Measurements from ENCODE around the gene SWT1.

The SWT1 gene

DNA sequence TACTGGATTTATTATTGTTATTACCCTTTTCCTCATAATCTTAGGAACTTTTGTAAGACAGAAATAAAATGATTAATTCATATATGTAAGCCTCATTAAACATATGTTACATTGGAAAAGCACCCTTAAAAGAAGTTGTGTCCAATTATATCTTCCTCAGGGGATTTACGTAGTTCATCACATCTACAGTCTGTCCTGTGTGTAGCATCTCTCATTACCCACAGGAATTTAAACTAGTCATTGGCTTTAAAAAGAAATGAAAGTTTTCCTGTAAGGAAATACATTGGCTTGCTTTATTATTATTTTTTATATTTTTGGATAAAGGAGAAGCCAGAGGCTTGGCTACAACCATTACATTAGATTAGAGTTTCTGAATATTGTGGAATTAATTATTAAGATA is 56.1 kb downstream of the SWT1 start:
- H2AFZ ChIP-seq (ENCODE audit: low read length) = no peak overlapping the region
- H3F3A ChIP-seq (ENCODE audit: insufficient read depth, low read length) = no peaks in the 10 kb centered on the region
- H3K27ac ChIP-seq (ENCODE audit: low read depth, low read length, poor library complexity, severe bottlenecking) = no peak overlapping the region
- H3K4me3 ChIP-seq (ENCODE audit: low read depth, low read length, poor library complexity, severe bottlenecking) = no peak overlapping the region
- H4K20me1 ChIP-seq (ENCODE audit: insufficient read depth, low read length) = no peaks in the 10 kb centered on the region
- no peaks in the 10 kb centered on the region for H3K79me2 ChIP-seq (ENCODE audit: insufficient read depth, low read length)
- no peak for TF ChIP-seq EZH2 (IDR thresholded peaks at IDR 0.05; ENCODE audit: borderline replicate concordance, low read length)
- TF ChIP-seq, protein P1, sequence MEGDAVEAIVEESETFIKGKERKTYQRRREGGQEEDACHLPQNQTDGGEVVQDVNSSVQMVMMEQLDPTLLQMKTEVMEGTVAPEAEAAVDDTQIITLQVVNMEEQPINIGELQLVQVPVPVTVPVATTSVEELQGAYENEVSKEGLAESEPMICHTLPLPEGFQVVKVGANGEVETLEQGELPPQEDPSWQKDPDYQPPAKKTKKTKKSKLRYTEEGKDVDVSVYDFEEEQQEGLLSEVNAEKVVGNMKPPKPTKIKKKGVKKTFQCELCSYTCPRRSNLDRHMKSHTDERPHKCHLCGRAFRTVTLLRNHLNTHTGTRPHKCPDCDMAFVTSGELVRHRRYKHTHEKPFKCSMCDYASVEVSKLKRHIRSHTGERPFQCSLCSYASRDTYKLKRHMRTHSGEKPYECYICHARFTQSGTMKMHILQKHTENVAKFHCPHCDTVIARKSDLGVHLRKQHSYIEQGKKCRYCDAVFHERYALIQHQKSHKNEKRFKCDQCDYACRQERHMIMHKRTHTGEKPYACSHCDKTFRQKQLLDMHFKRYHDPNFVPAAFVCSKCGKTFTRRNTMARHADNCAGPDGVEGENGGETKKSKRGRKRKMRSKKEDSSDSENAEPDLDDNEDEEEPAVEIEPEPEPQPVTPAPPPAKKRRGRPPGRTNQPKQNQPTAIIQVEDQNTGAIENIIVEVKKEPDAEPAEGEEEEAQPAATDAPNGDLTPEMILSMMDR (IDR thresholded peaks at IDR 0.05; ENCODE audit: low read length) = no peak
- H3K9me3 ChIP-seq (ENCODE audit: low read length) = no peaks in the 10 kb centered on the region
- no peaks in the 10 kb centered on the region for H3K36me3 ChIP-seq (ENCODE audit: insufficient read depth, low read length)
- no peak overlapping the region for H3K9ac ChIP-seq (ENCODE audit: low read length)
- H3K4me1 ChIP-seq (ENCODE audit: insufficient read depth, low read length, severe bottlenecking) = no peaks in the 10 kb centered on the region
- H3K9me2 ChIP-seq (ENCODE audit: low read depth, low read length) = no peaks in the 10 kb centered on the region
- H3K27me3 ChIP-seq (ENCODE audit: insufficient read depth, low read length) = no peaks in the 10 kb centered on the region
- no peak overlapping the region for H3K4me2 ChIP-seq (ENCODE audit: low read length)

DNA sequence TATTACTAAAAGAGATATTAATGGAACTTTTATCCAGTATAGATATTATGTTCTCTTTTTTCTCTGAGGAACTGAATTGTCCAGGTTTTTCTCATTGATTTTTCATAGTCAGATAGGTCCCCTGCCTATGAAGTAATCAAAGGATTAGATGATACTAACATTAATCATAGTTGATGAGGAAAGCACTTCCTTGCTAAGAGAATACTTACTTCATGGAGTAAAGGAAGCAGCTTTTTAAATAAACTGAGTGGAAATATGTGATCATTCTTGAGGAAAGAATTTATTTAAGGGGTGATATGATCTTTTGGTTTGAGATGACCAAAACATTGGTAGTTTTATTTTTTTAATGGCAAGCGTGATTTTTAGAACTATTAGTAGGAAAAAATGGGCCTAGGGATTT is 58.9 kb downstream of the SWT1 start:
- no peak overlapping the region for H3K4me3 ChIP-seq (ENCODE audit: low read depth, low read length, poor library complexity, severe bottlenecking)
- TF ChIP-seq EZH2 (IDR thresholded peaks at IDR 0.05; ENCODE audit: borderline replicate concordance, low read length) = no peak
- TF ChIP-seq, protein P1 (IDR thresholded peaks at IDR 0.05; ENCODE audit: low read length) = no peak
- no peak overlapping the region for H2AFZ ChIP-seq (ENCODE audit: low read length)
- H3F3A ChIP-seq (ENCODE audit: insufficient read depth, low read length) = no peaks in the 10 kb centered on the region
- no peaks in the 10 kb centered on the region for H3K4me1 ChIP-seq (ENCODE audit: insufficient read depth, low read length, severe bottlenecking)
- H3K9me3 ChIP-seq (ENCODE audit: low read length) = no peaks in the 10 kb centered on the region
- H3K79me2 ChIP-seq (ENCODE audit: insufficient read depth, low read length) = no peaks in the 10 kb centered on the region
- H3K4me2 ChIP-seq (ENCODE audit: low read length) = no peak overlapping the region
- no peaks in the 10 kb centered on the region for H3K9me2 ChIP-seq (ENCODE audit: low read depth, low read length)
- H3K27ac ChIP-seq (ENCODE audit: low read depth, low read length, poor library complexity, severe bottlenecking) = no peak overlapping the region
- no peaks in the 10 kb centered on the region for H3K27me3 ChIP-seq (ENCODE audit: insufficient read depth, low read length)
- no peaks in the 10 kb centered on the region for H3K36me3 ChIP-seq (ENCODE audit: insufficient read depth, low read length)
- no peak overlapping the region for H3K9ac ChIP-seq (ENCODE audit: low read length)
- no peaks in the 10 kb centered on the region for H4K20me1 ChIP-seq (ENCODE audit: insufficient read depth, low read length)

DNA sequence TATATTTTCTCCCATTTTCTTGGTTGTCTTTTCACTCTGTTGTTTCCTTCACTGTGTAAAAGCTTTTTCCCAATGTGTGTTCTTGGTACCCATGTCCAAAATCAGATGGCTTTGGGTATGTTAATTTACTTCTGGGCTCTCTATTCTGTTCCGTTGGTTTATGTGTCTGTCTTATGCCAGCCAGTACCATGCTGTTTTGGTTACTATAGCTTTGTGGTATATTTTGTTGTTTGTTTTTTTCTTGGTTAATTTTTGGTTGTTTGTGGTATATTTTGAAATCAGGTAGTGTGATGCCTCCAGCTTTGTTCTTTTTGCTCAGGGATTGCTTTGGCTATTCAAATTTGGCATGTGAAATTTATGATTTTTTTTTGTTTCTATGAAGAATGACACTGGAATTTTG is 67.2 kb downstream of the SWT1 start:
- Histone ChIP-seq H3K4me3 (ENCODE audit: low read depth, low read length, poor library complexity, severe bottlenecking) (no peak overlapping the region), H3K4me2 (ENCODE audit: low read length) (no peak overlapping the region), H4K20me1 (ENCODE audit: insufficient read depth, low read length) (no peaks in the 10 kb centered on the region), H3F3A (ENCODE audit: insufficient read depth, low read length) (no peaks in the 10 kb centered on the region), H3K4me1 (ENCODE audit: insufficient read depth, low read length, severe bottlenecking) (no peaks in the 10 kb centered on the region), H3K27ac (ENCODE audit: low read depth, low read length, poor library complexity, severe bottlenecking) (no peak overlapping the region), H3K9me3 (ENCODE audit: low read length) (peaks cover 4% of the 10 kb centered on the region; the same call in 1 of the 2 replicates), H3K79me2 (ENCODE audit: insufficient read depth, low read length) (no peaks in the 10 kb centered on the region), H3K9me2 (ENCODE audit: low read depth, low read length) (no peaks in the 10 kb centered on the region), H3K27me3 (ENCODE audit: insufficient read depth, low read length) (no peaks in the 10 kb centered on the region), H3K36me3 (ENCODE audit: insufficient read depth, low read length) (no peaks in the 10 kb centered on the region), H2AFZ (ENCODE audit: low read length) (no peak overlapping the region), H3K9ac (ENCODE audit: low read length) (no peak overlapping the region)
- TF ChIP-seq EZH2 (IDR thresholded peaks at IDR 0.05; ENCODE audit: borderline replicate concordance, low read length) = no peak

DNA sequence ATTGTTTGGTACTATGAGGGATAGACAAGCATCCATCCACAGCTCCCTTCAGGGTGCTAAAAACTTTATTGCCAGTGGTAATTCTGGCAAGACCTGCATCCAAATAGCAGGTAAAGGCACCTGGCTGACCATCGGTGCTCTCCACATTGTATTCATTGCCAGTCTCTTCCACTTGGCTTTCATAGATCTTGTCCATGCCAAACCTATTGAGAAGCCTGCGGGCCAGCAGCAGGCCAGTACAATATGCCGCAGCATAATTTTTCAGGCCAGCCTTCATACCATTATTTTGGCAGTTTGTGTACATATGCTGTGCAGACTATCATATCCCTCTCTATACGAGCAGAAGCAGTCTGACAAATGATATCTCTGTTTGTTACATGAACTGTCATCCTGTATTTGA is 70.2 kb downstream of the SWT1 start:
- Histone ChIP-seq H3F3A (ENCODE audit: insufficient read depth, low read length) (no peaks in the 10 kb centered on the region), H3K27ac (ENCODE audit: low read depth, low read length, poor library complexity, severe bottlenecking) (no peak overlapping the region), H3K4me3 (ENCODE audit: low read depth, low read length, poor library complexity, severe bottlenecking) (no peak overlapping the region), H3K27me3 (ENCODE audit: insufficient read depth, low read length) (no peaks in the 10 kb centered on the region), H3K36me3 (ENCODE audit: insufficient read depth, low read length) (no peaks in the 10 kb centered on the region), H3K79me2 (ENCODE audit: insufficient read depth, low read length) (no peaks in the 10 kb centered on the region), H3K9ac (ENCODE audit: low read length) (no peak overlapping the region), H3K9me3 (ENCODE audit: low read length) (peaks cover 4% of the 10 kb centered on the region; the same call in 1 of the 2 replicates), H3K4me1 (ENCODE audit: insufficient read depth, low read length, severe bottlenecking) (no peaks in the 10 kb centered on the region), H3K4me2 (ENCODE audit: low read length) (no peak overlapping the region), H3K9me2 (ENCODE audit: low read depth, low read length) (no peaks in the 10 kb centered on the region), H4K20me1 (ENCODE audit: insufficient read depth, low read length) (no peaks in the 10 kb centered on the region), H2AFZ (ENCODE audit: low read length) (no peak overlapping the region)
- TF ChIP-seq, protein P1 (IDR thresholded peaks at IDR 0.05; ENCODE audit: low read length) = no peak
- no peak for TF ChIP-seq EZH2 (IDR thresholded peaks at IDR 0.05; ENCODE audit: borderline replicate concordance, low read length)
